ENCODE measurements around the gene SORCS2. TPM values are rescaled to one million over a fixed set of nuclear protein-coding genes. Genes with fewer than 3 reads are reported as not detected.

Gene SORCS2
- total and polyA plus RNA-seq, 2 donors (not counting 1 experiment from before 2014, with no cell fraction given): not detected

DNA sequence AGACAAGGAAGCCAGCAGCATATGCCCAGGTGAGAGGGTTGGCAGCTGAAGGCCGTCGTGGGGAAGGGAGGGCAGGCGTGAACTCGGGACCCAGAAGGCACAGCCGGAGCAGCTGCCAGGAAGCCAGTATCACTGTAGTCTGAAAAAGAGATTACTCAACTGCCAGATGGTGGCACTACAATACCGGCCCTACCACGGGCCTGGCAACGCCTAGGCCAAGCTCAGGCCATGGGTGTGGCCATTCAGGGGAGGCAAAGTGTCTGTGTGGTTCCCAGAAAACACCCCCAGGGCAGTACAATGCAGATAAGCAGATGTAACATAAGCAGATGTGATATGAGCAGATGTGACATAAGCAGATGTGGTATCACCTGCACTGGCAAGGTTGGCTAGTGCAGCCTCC, 511.4 kb downstream of the SORCS2 start:
- TF ChIP-seq EZH2 (IDR thresholded peaks at IDR 0.05; ENCODE audit: borderline replicate concordance, insufficient read depth, low read depth, low read length, poor library complexity, severe bottlenecking): no peak
- TF ChIP-seq, protein P1, sequence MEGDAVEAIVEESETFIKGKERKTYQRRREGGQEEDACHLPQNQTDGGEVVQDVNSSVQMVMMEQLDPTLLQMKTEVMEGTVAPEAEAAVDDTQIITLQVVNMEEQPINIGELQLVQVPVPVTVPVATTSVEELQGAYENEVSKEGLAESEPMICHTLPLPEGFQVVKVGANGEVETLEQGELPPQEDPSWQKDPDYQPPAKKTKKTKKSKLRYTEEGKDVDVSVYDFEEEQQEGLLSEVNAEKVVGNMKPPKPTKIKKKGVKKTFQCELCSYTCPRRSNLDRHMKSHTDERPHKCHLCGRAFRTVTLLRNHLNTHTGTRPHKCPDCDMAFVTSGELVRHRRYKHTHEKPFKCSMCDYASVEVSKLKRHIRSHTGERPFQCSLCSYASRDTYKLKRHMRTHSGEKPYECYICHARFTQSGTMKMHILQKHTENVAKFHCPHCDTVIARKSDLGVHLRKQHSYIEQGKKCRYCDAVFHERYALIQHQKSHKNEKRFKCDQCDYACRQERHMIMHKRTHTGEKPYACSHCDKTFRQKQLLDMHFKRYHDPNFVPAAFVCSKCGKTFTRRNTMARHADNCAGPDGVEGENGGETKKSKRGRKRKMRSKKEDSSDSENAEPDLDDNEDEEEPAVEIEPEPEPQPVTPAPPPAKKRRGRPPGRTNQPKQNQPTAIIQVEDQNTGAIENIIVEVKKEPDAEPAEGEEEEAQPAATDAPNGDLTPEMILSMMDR (IDR thresholded peaks at IDR 0.05): no peak

DNA sequence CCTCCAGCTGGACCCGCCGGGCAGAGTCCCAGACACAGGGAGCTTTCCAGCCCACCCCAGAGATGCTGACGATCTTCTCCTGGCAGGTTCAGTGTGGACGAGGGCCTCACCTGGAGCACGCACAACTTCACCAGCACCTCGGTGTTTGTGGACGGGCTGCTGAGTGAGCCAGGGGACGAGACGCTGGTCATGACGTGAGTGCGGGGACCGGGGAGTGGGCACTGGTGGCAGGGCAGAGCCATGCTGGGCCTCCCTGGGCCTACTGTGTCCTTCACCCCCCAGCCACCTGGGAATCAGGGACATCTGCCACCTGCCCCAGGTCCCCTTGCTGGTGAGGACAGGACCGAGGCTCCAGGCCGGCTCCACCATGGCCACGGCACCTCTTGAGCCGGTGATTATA, 511.8 kb downstream of the SORCS2 start:
- H3K4me1 ChIP-seq (ENCODE audit: control insufficient read depth in 2 of 2, insufficient read depth in 2 of 2, low read length in 2 of 2): no peaks in the 10 kb centered on the region
- H3K9ac ChIP-seq (ENCODE audit: low read length): no peak overlapping the region
- intact Hi-C loops (cut with micrococcal nuclease): no loop called here
- no peak overlapping the region for H3K27ac ChIP-seq (ENCODE audit: low read length in 2 of 2)
- H3K27ac Mint-ChIP-seq: no peak overlapping the region
- no peaks in the 10 kb centered on the region for H4K20me1 ChIP-seq (ENCODE audit: control insufficient read depth, insufficient read depth, low read length, poor library complexity, severe bottlenecking)
- no peaks in the 10 kb centered on the region for H3K4me1 Mint-ChIP-seq
- no peak for DNase-seq
- no peaks in the 10 kb centered on the region for H3K36me3 ChIP-seq (replicated peaks in 1 of 2; ENCODE audit: control extremely low read depth in 1 of 2, control insufficient read depth in 1 of 2, extremely low read depth in 1 of 2, insufficient read depth in 2 of 2, low read length in 1 of 2)
- no peak overlapping the region for H3K4me3 ChIP-seq (ENCODE audit: control extremely low read depth in 1 of 5, extremely low read depth in 1 of 5, insufficient read depth in 1 of 5, low read depth in 2 of 5, low read length in 4 of 5)
- H3K4me3 Mint-ChIP-seq: no peak overlapping the region
- 95% methylated on average over 16 of the region's 16 CpGs for WGBS (ENCODE audit: insufficient coverage)
- no peak overlapping the region for H2AFZ ChIP-seq (ENCODE audit: insufficient read depth, low read depth, low read length, poor library complexity, severe bottlenecking)
- ATAC-seq (ENCODE audit: low read depth): no peak
- no peaks in the 10 kb centered on the region for H3K9me3 Mint-ChIP-seq (ENCODE audit: insufficient read depth)
- no peaks in the 10 kb centered on the region for H3K27me3 ChIP-seq (replicated peaks in 1 of 4; ENCODE audit: control extremely low read depth in 1 of 4, control insufficient read depth in 3 of 4, insufficient read depth in 4 of 4, low read length in 3 of 4)
- no peak overlapping the region for H3K4me2 ChIP-seq (replicated peaks; ENCODE audit: low read depth, low read length, poor library complexity, severe bottlenecking)
- CTCF ChIA-PET: no interaction called here
- no peaks in the 10 kb centered on the region for H3K27me3 Mint-ChIP-seq
- TF ChIP-seq, protein P1 (IDR thresholded peaks at IDR 0.05): no peak
- TF ChIP-seq EZH2 (IDR thresholded peaks at IDR 0.05; ENCODE audit: borderline replicate concordance, insufficient read depth, low read depth, low read length, poor library complexity, severe bottlenecking): no peak
- H3K9me3 ChIP-seq (ENCODE audit: control extremely low read depth in 1 of 3, control insufficient read depth in 2 of 3, insufficient read depth in 1 of 3, low read length in 2 of 3): no peaks in the 10 kb centered on the region
- POLR2A ChIA-PET: no interaction called here
- H3K79me2 ChIP-seq (ENCODE audit: control insufficient read depth, insufficient read depth, low read length): no peaks in the 10 kb centered on the region

More for the DNA sequence above, 511.4 kb downstream of the SORCS2 start:
- POLR2A ChIA-PET: no interaction called here
- DNase-seq: no peak
- Histone ChIP-seq H3K4me3 (ENCODE audit: control extremely low read depth in 1 of 5, extremely low read depth in 1 of 5, insufficient read depth in 1 of 5, low read depth in 2 of 5, low read length in 4 of 5) (no peak overlapping the region), H3K27me3 (replicated peaks in 1 of 4; ENCODE audit: control extremely low read depth in 1 of 4, control insufficient read depth in 3 of 4, insufficient read depth in 4 of 4, low read length in 3 of 4) (no peaks in the 10 kb centered on the region), H3K36me3 (replicated peaks in 1 of 2; ENCODE audit: control extremely low read depth in 1 of 2, control insufficient read depth in 1 of 2, extremely low read depth in 1 of 2, insufficient read depth in 2 of 2, low read length in 1 of 2) (no peaks in the 10 kb centered on the region), H3K4me1 (ENCODE audit: control insufficient read depth in 2 of 2, insufficient read depth in 2 of 2, low read length in 2 of 2) (no peaks in the 10 kb centered on the region), H4K20me1 (ENCODE audit: control insufficient read depth, insufficient read depth, low read length, poor library complexity, severe bottlenecking) (no peaks in the 10 kb centered on the region), H3K4me2 (replicated peaks; ENCODE audit: low read depth, low read length, poor library complexity, severe bottlenecking) (no peak overlapping the region), H3K9me3 (ENCODE audit: control extremely low read depth in 1 of 3, control insufficient read depth in 2 of 3, insufficient read depth in 1 of 3, low read length in 2 of 3) (no peaks in the 10 kb centered on the region), H3K27ac (ENCODE audit: low read length in 2 of 2) (no peak overlapping the region), H3K9ac (ENCODE audit: low read length) (no peak overlapping the region), H2AFZ (ENCODE audit: insufficient read depth, low read depth, low read length, poor library complexity, severe bottlenecking) (no peak overlapping the region), H3K79me2 (ENCODE audit: control insufficient read depth, insufficient read depth, low read length) (no peaks in the 10 kb centered on the region)
- H3K9me3 Mint-ChIP-seq (ENCODE audit: insufficient read depth): no peaks in the 10 kb centered on the region
- intact Hi-C loops (cut with micrococcal nuclease): no loop called here
- 79% methylated on average over 8 of the region's 8 CpGs for WGBS (ENCODE audit: insufficient coverage)
- CTCF ChIA-PET: no interaction called here
- H3K27me3 Mint-ChIP-seq: peaks cover 2% of the 10 kb centered on the region
- no peaks in the 10 kb centered on the region for H3K4me1 Mint-ChIP-seq
- H3K27ac Mint-ChIP-seq: no peak overlapping the region
- no peak for ATAC-seq (ENCODE audit: low read depth)
- H3K4me3 Mint-ChIP-seq: no peak overlapping the region
